ENCODE measurements around the gene IRF1. TPM values are rescaled to one million over a fixed set of nuclear protein-coding genes. Genes with fewer than 3 reads are reported as not detected.

IRF1 gene
- total and polyA plus RNA-seq, 10 donors = 57.9 to 307 (median 160) TPM

GRCh38 chr5:132458226-132458560, 32.4 kb downstream of the IRF1 start:
- Histone ChIP-seq H3K4me1 (peaks cover 65 to 100% (median 99%) of the 10 kb centered on the region in 6 donors), H3K9me3 (no peaks in the 10 kb centered on the region), H3K36me3 (peaks cover 0 to 35% (median 3%) of the 10 kb centered on the region in 6 donors), H3K4me3 (peak overlapping the region in 1 of 8 donors; percentile 55), H3K27me3 (replicated peaks in 1 of 7) (no peaks in the 10 kb centered on the region), H3K27ac (peak overlapping the region; percentile 89 to 99 (median 95))
- intact Hi-C loops (cut with DNase I; ENCODE audit: low total_unique reads) = no loop called here
- DNase-seq = no peak
- TF ChIP-seq POLR2AphosphoS5 (IDR thresholded peaks at IDR 0.05) = no peak
- no peak for TF ChIP-seq POLR2A (IDR thresholded peaks at IDR 0.05)
- TF ChIP-seq CTCF (IDR thresholded peaks at IDR 0.05 in 8 of 11, conservative IDR thresholded peaks at IDR 0.05 in 3 of 11) = no peak
- 71 to 87% (median 83%) methylated on average over 3 of the region's 3 CpGs for WGBS, 5 donors

GRCh38 chr5:132457371-132458225, 33.0 kb downstream of the IRF1 start:
- no peak for TF ChIP-seq CTCF (IDR thresholded peaks at IDR 0.05 in 8 of 11, conservative IDR thresholded peaks at IDR 0.05 in 3 of 11)
- TF ChIP-seq POLR2AphosphoS5 (IDR thresholded peaks at IDR 0.05) = peak in 2 of 3 donors; percentile 73 to 77
- TF ChIP-seq POLR2A (IDR thresholded peaks at IDR 0.05) = peak in 1 of 3 donors; percentile 16
- no peaks in the 10 kb centered on the region for H3K9me3 ChIP-seq
- peak overlapping the region in 1 of 8 donors; percentile 55 for H3K4me3 ChIP-seq
- H3K4me1 ChIP-seq = peaks cover 60 to 100% (median 98%) of the 10 kb centered on the region in 6 donors
- 41 to 49% (median 43%) methylated on average over 2 of the region's 2 CpGs for WGBS, 5 donors
- peaks cover 0 to 30% (median 3%) of the 10 kb centered on the region in 6 donors for H3K36me3 ChIP-seq
- intact Hi-C loops (cut with DNase I; ENCODE audit: low total_unique reads) = no loop called here
- peak; percentile 90 for DNase-seq
- H3K27me3 ChIP-seq (replicated peaks in 1 of 7) = no peaks in the 10 kb centered on the region
- peak overlapping the region; percentile 89 to 99 (median 95) for H3K27ac ChIP-seq

GRCh38 chr5:132456987-132457361, 33.6 kb downstream of the IRF1 start:
- peak overlapping the region; percentile 89 to 99 (median 95) for H3K27ac ChIP-seq
- H3K9me3 ChIP-seq = no peaks in the 10 kb centered on the region
- 7 to 39% (median 30%) methylated on average over 6 of the region's 6 CpGs for whole genome bisulfite sequencing, 5 donors
- H3K27me3 ChIP-seq (replicated peaks in 1 of 7) = no peaks in the 10 kb centered on the region
- H3K4me3 ChIP-seq = peak overlapping the region in 1 of 8 donors; percentile 55
- TF ChIP-seq POLR2A (IDR thresholded peaks at IDR 0.05) (no peak), POLR2AphosphoS5 (IDR thresholded peaks at IDR 0.05) (no peak), CTCF (IDR thresholded peaks at IDR 0.05 in 8 of 11, conservative IDR thresholded peaks at IDR 0.05 in 3 of 11) (no peak)
- intact Hi-C loops (cut with DNase I; ENCODE audit: low total_unique reads) = no loop called here
- DNase-seq = peak; percentile 89
- peaks cover 58 to 100% (median 95%) of the 10 kb centered on the region in 6 donors for H3K4me1 ChIP-seq
- H3K36me3 ChIP-seq = peaks cover 0 to 30% (median 3%) of the 10 kb centered on the region in 6 donors

- intact Hi-C loops (cut with DNase I; ENCODE audit: low total_unique reads) = no loop called here
- H3K27me3 ChIP-seq (replicated peaks in 1 of 7) = no peaks in the 10 kb centered on the region
- H3K4me3 ChIP-seq = peak overlapping the region in 2 of 8 donors; percentile 6 to 55
- peaks cover 0 to 36% (median 6%) of the 10 kb centered on the region in 6 donors for H3K36me3 ChIP-seq
- H3K27ac ChIP-seq = peak overlapping the region; percentile 89 to 99 (median 95)
- H3K4me1 ChIP-seq = peaks cover 58 to 100% (median 89%) of the 10 kb centered on the region in 6 donors
- WGBS, 5 donors = 6 to 21% (median 12%) methylated on average over 8 of the region's 8 CpGs
- peak in 1 of 11 experiments; percentile 11 for TF ChIP-seq CTCF (IDR thresholded peaks at IDR 0.05 in 8 of 11, conservative IDR thresholded peaks at IDR 0.05 in 3 of 11)
- TF ChIP-seq POLR2A (IDR thresholded peaks at IDR 0.05) = peak in 2 of 3 donors; percentile 6 to 24
- TF ChIP-seq POLR2AphosphoS5 (IDR thresholded peaks at IDR 0.05) = peak; percentile 84 to 94 (median 89)
- peak; percentile 95 for DNase-seq
- H3K9me3 ChIP-seq = no peaks in the 10 kb centered on the region
Observed at GRCh38 chr5:132456296-132456986, 34.1 kb downstream of the IRF1 start.
